ENCODE measurements around the gene ADO. TPM values are rescaled to one million over a fixed set of nuclear protein-coding genes. Genes with fewer than 3 reads are reported as not detected.

ADO gene
- total RNA-seq, 1 donor from 2014 or later: 16.3 TPM

DNA sequence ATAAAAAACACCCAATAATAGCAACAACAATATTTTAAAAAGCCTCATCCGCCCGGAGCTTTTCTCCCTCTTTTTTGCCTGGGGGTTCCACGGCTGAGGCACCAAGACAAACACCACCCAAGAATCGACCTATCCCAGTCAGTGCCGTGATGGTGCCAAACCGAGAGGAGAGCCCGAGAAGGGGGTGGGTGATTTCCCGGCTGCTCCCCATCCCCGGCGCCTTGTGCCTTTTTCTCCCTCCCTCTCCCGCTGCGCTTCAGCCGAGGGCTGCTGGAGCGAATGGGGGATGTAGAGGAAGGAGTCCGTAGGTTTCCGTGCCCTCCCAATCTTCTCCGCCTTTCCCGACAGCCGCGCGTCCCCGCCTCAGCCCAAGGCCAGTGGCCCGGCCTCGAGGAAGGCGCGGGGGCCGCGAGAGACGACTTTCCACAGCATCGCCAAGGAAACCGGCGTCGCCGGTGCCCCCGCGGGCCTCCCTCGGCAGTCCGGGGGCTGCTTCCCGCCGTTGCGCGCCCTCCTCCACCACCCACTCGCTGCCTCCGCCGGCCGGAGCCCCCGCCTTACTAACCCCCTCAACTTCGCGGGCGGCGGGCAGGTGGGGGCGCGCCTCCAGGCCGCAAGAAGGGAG lies 10.3 kb downstream of the ADO start:
- Histone ChIP-seq H3K36me3 (ENCODE audit: control insufficient read depth, insufficient read depth, low read length) (no peaks in the 10 kb centered on the region), H3K4me3 (ENCODE audit: low read depth, low read length) (peak overlapping the region; percentile 51), H3K27me3 (ENCODE audit: control insufficient read depth, insufficient read depth, low read length) (peaks cover 14% of the 10 kb centered on the region)
- FAIRE-seq (no peak), DNase-seq (ENCODE audit: low read depth) (no peak)
- TF ChIP-seq CTCF (IDR thresholded peaks at IDR 0.05; ENCODE audit: insufficient read depth, low read length, severe bottlenecking): no peak

GRCh38 chr10:62815381-62816075 lies 11.0 kb downstream of the ADO start:
- Histone ChIP-seq H3K4me3 (ENCODE audit: low read depth, low read length) (peak overlapping the region; percentile 51), H3K27me3 (ENCODE audit: control insufficient read depth, insufficient read depth, low read length) (peaks cover 17% of the 10 kb centered on the region), H3K36me3 (ENCODE audit: control insufficient read depth, insufficient read depth, low read length) (no peaks in the 10 kb centered on the region)
- TF ChIP-seq CTCF (IDR thresholded peaks at IDR 0.05; ENCODE audit: insufficient read depth, low read length, severe bottlenecking): no peak
- FAIRE-seq (no peak), DNase-seq (ENCODE audit: low read depth) (no peak)

GRCh38 chr10:62816076-62816330 lies 11.5 kb downstream of the ADO start:
- TF ChIP-seq CTCF (IDR thresholded peaks at IDR 0.05; ENCODE audit: insufficient read depth, low read length, severe bottlenecking): no peak
- FAIRE-seq (no peak), DNase-seq (ENCODE audit: low read depth) (no peak)
- H3K36me3 ChIP-seq (ENCODE audit: control insufficient read depth, insufficient read depth, low read length): no peaks in the 10 kb centered on the region
- peaks cover 18% of the 10 kb centered on the region for H3K27me3 ChIP-seq (ENCODE audit: control insufficient read depth, insufficient read depth, low read length)
- H3K4me3 ChIP-seq (ENCODE audit: low read depth, low read length): peak overlapping the region; percentile 51

DNA sequence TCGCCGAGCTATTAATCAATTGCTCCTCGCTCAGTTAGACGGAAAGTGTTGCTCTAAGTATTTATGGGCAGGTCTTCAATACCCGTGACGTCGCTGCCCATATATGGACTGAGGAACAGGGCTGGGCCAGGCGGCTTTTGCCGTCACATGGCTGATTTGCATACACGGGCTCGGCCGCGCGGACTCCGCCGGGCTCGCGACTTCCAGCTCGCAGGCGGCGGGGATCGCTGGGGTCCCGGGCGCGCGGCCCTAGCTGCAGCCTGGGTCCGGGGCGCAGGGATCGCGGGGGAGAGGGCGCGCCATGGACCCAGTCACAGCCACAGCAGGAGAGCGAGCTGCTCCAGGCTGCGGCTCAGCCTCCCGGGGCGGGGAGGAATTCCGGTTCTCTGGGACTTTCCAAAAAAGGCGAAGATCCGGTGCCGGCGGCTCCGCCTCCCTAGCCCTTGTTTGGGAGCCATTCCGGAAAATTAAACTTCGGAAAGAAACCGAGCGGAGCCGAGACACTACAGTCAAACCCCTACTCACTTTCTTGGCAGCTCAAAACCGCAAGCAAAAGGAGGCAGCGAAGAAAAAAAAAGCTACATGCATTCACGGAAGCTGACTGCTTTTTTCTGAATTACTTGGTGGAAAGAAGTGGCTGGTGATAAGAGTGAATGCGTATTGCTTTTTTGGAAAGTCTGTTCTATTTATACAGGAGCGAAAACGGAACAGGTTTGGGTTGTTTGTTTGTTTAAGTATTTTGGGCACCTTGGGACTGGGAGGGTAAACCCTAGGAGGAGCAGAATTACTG lies 12.0 kb downstream of the ADO start, which contains the start of gene EGR2:
Gene EGR2, minus strand, starts transcription at position 36 of the 790 bp plus-strand sequence. CDS start 337 bp downstream, outside the sequence.
- peak within 1 kb of the TSS; percentile 51 for H3K4me3 ChIP-seq (ENCODE audit: low read depth, low read length)
- no peaks in the 10 kb centered on the region for H3K36me3 ChIP-seq (ENCODE audit: control insufficient read depth, insufficient read depth, low read length)
- H3K27me3 ChIP-seq (ENCODE audit: control insufficient read depth, insufficient read depth, low read length): peaks cover 18% of the 10 kb centered on the region
- DNase-seq (ENCODE audit: low read depth) (peak; percentile 86), FAIRE-seq (no peak)
- TF ChIP-seq CTCF (IDR thresholded peaks at IDR 0.05; ENCODE audit: insufficient read depth, low read length, severe bottlenecking): no peak

- DNase-seq (ENCODE audit: low read depth): no peak
- no peak for TF ChIP-seq CTCF (IDR thresholded peaks at IDR 0.05; ENCODE audit: insufficient read depth, low read length, severe bottlenecking)
- Histone ChIP-seq H3K36me3 (ENCODE audit: control insufficient read depth, insufficient read depth, low read length) (no peaks in the 10 kb centered on the region), H3K27me3 (ENCODE audit: control insufficient read depth, insufficient read depth, low read length) (peaks cover 18% of the 10 kb centered on the region), H3K4me3 (ENCODE audit: low read depth, low read length) (peak overlapping the region; percentile 51)
- no peak for FAIRE-seq
Measured at GRCh38 chr10:62817121-62817765, 12.7 kb downstream of the ADO start.
